Adrenal gland (tissue), 12 donors: ENCODE measurements around the gene AXIN1. TPM values are rescaled to one million over a fixed set of nuclear protein-coding genes. Genes with fewer than 3 reads are reported as not detected.

Experiments used
- DNase-seq, 7 donors: peaks; one replicate each; pipeline ENCODE4 v3.0.0-alpha.2; 2019 to 2020
- H3K27ac ChIP-seq, 5 donors: fragments of 200-600 bp; sonication (generic) in 4 of 5; 1 replicate in 3 of 5; 2 replicates in 2 of 5; pipeline versions ENCODE4 v1.5.1 to v1.8.0; 2016 to 2020; ENCODE audit warnings: mild to moderate bottlenecking in 1 of 5
- H3K27me3 ChIP-seq: fragments of 200-600 bp; 2 replicates; pipeline ENCODE4 v1.8.0; 2021
- H3K36me3 ChIP-seq, 2 donors: fragments of 200-600 bp; replicated peaks in 1 of 2; 1 replicate in 1 of 2; 2 replicates in 1 of 2; pipeline versions ENCODE4 v1.5.1 to v1.8.0; 2018 to 2022
- H3K4me1 ChIP-seq, 2 donors: fragments of 200-600 bp; replicated peaks in 1 of 2; 1 replicate in 1 of 2; 2 replicates in 1 of 2; pipeline versions ENCODE4 v1.5.1 to v1.8.0; 2018 to 2021
- H3K4me3 ChIP-seq, 4 donors: fragments of 200-600 bp; sonication (generic) in 3 of 4; one replicate each; pipeline ENCODE4 v1.5.1; 2016 to 2018
- H3K9me3 ChIP-seq, 3 donors: fragments of 200-600 bp; sonication (generic) in 1 of 3; replicated peaks in 1 of 3; 1 replicate in 2 of 3; 2 replicates in 1 of 3; pipeline versions ENCODE4 v1.5.1 to v1.8.0; 2016 to 2021
- POLR2A ChIP-seq, 2 donors: fragments of 450-650 bp; IDR thresholded peaks; one replicate each; pipeline ENCODE4 v1.6.1; 2017; ENCODE audit warnings: antibody characterized with exemption in 2 of 2, mild to moderate bottlenecking in 2 of 2, moderate library complexity in 1 of 2
- WGBS, 4 donors: extraction: QIAGEN DNeasy Blood & Tissue Kit in 2 of 4; methylation state at CpG; one replicate each; pipeline versions ENCODE4 v1.1.5 to v1.1.7; 2013 to 2017; 5-methylcytosine and 5-hydroxymethylcytosine counted together
- intact Hi-C, 2 donors: fragments of 100-400 bp; cut with DNase I; formaldehyde crosslinking; loops; one replicate each; pipeline versions ENCODE4 v1.14.1 to v1.15.0; 2022 to 2023
- polyA plus RNA-seq, 3 donors: library from polyadenylated mRNA; stranded (reverse); fragments of 200-250 nt in 2 of 3; fragments of 350-450 nt in 1 of 3; fragmentation: Illumina TruSeq in 1 of 3; extraction: RNeasy Lipid Tissue Mini Kit (QIAGEN cat#74804) in 1 of 3; gene quantifications; one replicate each; pipeline ENCODE4 v1.2.3, GENCODE V29; 2013 to 2014
- total RNA-seq, 9 donors: library from RNA; depleted of rRNA in 4 of 9; stranded (reverse); fragments of >200 nt in 4 of 9; fragments of 120-200 nt in 1 of 9; fragmentation: NEBNext Ultra II Directional in 1 of 9; extraction: Animal tissue kit (Norgen Biotek cat#: 25700) in 1 of 9; gene quantifications; one replicate each; pipeline versions ENCODE4 v1.1.0 to v1.2.4, GENCODE V29; 2013 to 2023
- TF ChIP-seq, protein P1 (sequence below), 6 experiments: fragments of 450-650 bp in 4 of 6; fragments of 200-600 bp in 2 of 6; sonication (generic) in 1 of 6; IDR thresholded peaks; 1 replicate in 5 of 6; 2 replicates in 1 of 6; pipeline versions ENCODE4 v1.5.1 to v1.8.0; 2016 to 2021; ENCODE audit warnings: antibody characterized with exemption in 6 of 6, mild to moderate bottlenecking in 2 of 6, moderate library complexity in 1 of 6
- donor health status: healthy with polysubstance abuse.
- donor health status: Bipolar disorder and iron deficiency.
- donor health status: DM: yes; HTN: yes; CAD: no.
- donor health status: DM: no; HTN: no; CAD: no.
- donor health status: DM: no; HTN: no; CAD: no.
- donor health status: DM: yes; HTN: yes; CAD: no.

AXIN1 gene
- total and polyA plus RNA-seq, 12 donors = 5.6 to 22.4 (median 16.2) TPM

DNA sequence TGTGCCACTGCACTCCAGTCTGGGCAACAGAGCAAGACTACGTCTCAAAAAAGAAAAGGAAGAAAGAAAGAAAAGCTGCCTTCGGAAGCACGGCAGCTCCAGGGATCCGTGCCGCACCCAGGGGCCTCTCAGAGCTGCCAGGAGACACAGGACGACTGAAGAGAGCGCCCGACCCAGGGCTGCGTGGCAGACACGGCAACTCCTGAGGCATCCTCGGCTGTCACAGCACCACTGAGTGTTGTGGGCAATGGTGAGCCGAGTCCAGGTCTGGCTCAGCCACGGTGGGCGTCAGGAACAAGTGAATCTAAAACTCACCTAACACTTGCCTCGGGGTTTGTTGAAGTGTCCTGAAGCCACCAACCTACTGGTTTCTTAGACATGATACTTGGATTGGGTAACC, 40.8 kb downstream of the AXIN1 start:
- DNase-seq = no peak
- Histone ChIP-seq H3K4me3 (no peak overlapping the region), H3K9me3 (no peaks in the 10 kb centered on the region), H3K27ac (no peak overlapping the region), H3K27me3 (no peaks in the 10 kb centered on the region), H3K36me3 (peaks cover 0 to 32% of the 10 kb centered on the region in 2 donors), H3K4me1 (peaks cover 0 to 3% of the 10 kb centered on the region in 2 donors)
- intact Hi-C loops = no loop called here
- TF ChIP-seq, protein P1, sequence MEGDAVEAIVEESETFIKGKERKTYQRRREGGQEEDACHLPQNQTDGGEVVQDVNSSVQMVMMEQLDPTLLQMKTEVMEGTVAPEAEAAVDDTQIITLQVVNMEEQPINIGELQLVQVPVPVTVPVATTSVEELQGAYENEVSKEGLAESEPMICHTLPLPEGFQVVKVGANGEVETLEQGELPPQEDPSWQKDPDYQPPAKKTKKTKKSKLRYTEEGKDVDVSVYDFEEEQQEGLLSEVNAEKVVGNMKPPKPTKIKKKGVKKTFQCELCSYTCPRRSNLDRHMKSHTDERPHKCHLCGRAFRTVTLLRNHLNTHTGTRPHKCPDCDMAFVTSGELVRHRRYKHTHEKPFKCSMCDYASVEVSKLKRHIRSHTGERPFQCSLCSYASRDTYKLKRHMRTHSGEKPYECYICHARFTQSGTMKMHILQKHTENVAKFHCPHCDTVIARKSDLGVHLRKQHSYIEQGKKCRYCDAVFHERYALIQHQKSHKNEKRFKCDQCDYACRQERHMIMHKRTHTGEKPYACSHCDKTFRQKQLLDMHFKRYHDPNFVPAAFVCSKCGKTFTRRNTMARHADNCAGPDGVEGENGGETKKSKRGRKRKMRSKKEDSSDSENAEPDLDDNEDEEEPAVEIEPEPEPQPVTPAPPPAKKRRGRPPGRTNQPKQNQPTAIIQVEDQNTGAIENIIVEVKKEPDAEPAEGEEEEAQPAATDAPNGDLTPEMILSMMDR (IDR thresholded peaks at IDR 0.05) = no peak
- no peak for TF ChIP-seq POLR2A (IDR thresholded peaks at IDR 0.05)
- 87 to 96% (median 94%) methylated on average over 11 to 15 of the region's 15 CpGs for WGBS, 4 donors

DNA sequence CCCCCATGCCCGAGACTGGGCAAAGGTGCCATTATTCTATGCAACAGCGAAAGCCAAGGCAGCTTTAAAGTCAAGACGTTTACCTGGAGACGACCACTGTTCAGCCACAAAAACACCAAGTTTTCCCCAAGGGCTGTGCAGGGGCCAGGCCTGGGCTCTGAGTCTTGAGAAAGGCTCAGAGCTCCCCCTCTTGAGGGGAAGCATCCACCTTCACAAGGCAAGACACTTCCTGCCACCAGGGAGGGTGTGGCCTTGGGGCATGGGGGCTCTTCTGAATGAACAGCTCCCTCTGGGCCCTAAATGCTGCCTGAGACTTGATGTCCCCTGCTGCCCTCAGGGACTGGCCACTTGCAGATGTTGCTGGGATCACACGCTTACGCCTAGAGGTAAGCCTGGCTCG, 43.0 kb downstream of the AXIN1 start:
- 79 to 92% (median 86%) methylated on average over 4 to 7 of the region's 7 CpGs for WGBS, 4 donors
- TF ChIP-seq, protein P1 (IDR thresholded peaks at IDR 0.05) = no peak
- TF ChIP-seq POLR2A (IDR thresholded peaks at IDR 0.05) = no peak

DNA sequence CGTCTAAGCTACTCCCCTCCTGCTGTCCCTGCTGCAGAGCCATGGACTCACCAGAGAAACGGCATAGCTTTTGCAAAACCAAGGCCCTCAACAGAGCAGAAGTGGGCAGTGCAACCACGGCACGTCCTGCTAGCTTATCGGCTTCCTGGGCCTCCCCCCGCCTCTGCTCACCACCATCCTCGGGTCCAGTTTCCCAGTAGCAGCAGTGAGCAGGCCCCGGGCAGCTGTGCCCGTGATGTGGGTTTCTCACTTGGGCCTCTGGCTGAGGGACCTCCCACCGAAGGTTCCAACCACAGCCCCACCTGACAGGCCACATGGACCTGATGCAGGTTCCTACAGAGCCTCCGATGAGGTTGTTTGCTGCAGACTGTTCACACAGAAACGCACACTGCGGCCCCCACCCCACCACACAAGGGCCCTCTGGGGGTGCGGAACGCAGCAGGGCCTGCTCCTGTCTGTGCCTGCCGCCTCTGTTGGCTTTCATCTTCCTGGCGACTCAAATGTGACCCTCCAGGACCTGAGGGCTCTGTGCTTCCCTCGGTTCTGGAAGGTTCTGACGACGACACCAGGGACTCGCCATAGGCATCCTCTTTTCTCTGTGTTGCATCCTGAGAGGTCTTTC, 44.7 kb downstream of the AXIN1 start:
- Histone ChIP-seq H3K36me3 (peaks cover 0 to 15% of the 10 kb centered on the region in 2 donors), H3K27me3 (no peaks in the 10 kb centered on the region), H3K4me3 (no peak overlapping the region), H3K4me1 (peaks cover 0 to 8% of the 10 kb centered on the region in 2 donors), H3K27ac (peak overlapping the region in 1 of 5 donors; percentile 65), H3K9me3 (no peaks in the 10 kb centered on the region)
- no peak for DNase-seq
- TF ChIP-seq, protein P1 (IDR thresholded peaks at IDR 0.05) = no peak
- intact Hi-C loops = loop anchor here in 1 of 2 donors (10.0 kb wide), 1 partner anchor 187 kb away; no protein-coding TSS in a partner anchor
- 86 to 95% (median 91%) methylated on average over 12 to 21 of the region's 21 CpGs for WGBS, 4 donors

More for the DNA sequence above, 43.0 kb downstream of the AXIN1 start:
- peaks cover 0 to 31% of the 10 kb centered on the region in 2 donors for H3K36me3 ChIP-seq
- intact Hi-C loops = loop anchor here in 1 of 2 donors (10.0 kb wide), 1 partner anchor 185 kb away; no protein-coding TSS in a partner anchor
- no peak for DNase-seq
- H3K4me3 ChIP-seq = no peak overlapping the region
- H3K4me1 ChIP-seq = peaks cover 0 to 8% of the 10 kb centered on the region in 2 donors
- H3K27ac ChIP-seq = no peak overlapping the region
- no peaks in the 10 kb centered on the region for H3K9me3 ChIP-seq
- H3K27me3 ChIP-seq = no peaks in the 10 kb centered on the region

DNA sequence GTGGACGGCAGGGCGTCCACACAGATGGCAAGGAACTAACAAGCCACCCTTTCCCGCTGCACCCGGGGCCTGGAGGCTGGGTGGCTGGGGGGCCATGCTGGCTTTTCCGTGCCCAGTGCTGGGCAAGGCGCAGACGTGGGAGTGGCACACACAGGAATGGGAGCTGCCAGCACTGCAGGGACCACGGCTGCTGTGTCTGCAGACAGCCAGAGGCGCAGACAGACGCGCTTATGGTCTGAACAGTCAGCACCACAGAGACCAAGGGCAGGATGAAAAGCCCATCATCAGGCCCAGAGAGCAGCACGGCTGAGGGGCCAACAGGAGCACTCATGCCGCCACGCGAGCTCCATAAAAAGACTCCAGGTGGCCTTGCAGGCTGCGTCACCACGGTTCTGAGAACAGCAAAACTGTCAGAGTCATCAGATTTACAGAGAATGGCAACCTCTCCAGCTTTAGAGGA, 45.6 kb downstream of the AXIN1 start:
- WGBS, 4 donors = 73 to 88% (median 78%) methylated on average over 11 to 17 of the region's 17 CpGs
- H3K9me3 ChIP-seq = no peaks in the 10 kb centered on the region
- DNase-seq = peak; percentile 33 to 74 (median 48)
- TF ChIP-seq, protein P1 (IDR thresholded peaks at IDR 0.05) = no peak
- TF ChIP-seq POLR2A (IDR thresholded peaks at IDR 0.05) = no peak
- peaks cover 0 to 8% of the 10 kb centered on the region in 2 donors for H3K4me1 ChIP-seq
- H3K27me3 ChIP-seq = no peaks in the 10 kb centered on the region
- intact Hi-C loops = loop anchor here in 1 of 2 donors (10.0 kb wide), 1 partner anchor 188 kb away; no protein-coding TSS in a partner anchor
- peak overlapping the region in 2 of 5 donors; percentile 65 to 74 for H3K27ac ChIP-seq
- peaks cover 0 to 8% of the 10 kb centered on the region in 2 donors for H3K36me3 ChIP-seq
- no peak overlapping the region for H3K4me3 ChIP-seq
